ENCODE results near the gene LIN7B. TPM values are rescaled to one million over a fixed set of nuclear protein-coding genes. Genes with fewer than 3 reads are reported as not detected.
"Not testable (repeated sequence)": the region's sequence is repeated elsewhere in the genome, so short reads cannot be mapped to it uniquely, and the experiment has no call there.

LIN7B gene
- total RNA-seq, 1 donor from 2014 or later: 3.6 TPM

DNA sequence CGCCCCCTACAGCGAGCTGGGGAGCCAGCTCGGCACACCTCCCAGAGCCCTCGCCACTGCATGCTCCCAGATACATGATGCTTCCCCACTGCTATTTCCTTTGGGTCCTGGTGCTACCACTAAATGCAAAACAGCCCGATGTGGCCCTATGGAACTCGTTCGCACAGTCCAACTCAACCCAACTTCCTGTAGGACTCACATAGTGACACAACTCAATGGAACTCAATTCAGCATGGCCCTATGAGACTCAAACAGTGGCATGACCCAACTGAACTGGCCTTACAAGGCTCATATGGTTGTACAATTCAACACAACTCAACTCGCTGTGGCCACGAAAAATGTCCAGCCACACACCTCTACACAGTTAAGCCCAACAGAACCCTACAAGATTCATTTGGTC lies 45.1 kb upstream of the LIN7B start:
- Mint-ChIP-seq H3K36me3 (ENCODE audit: low read depth) (no peaks in the 10 kb centered on the region), H3K27ac (no peak overlapping the region), H3K27me3 (peaks cover 56% of the 10 kb centered on the region), H3K9me3 (no peaks in the 10 kb centered on the region), H3K4me1 (peaks cover 14% of the 10 kb centered on the region), H3K4me3 (no peak overlapping the region)
- ATAC-seq (ENCODE audit: low read depth) (no peak), DNase-seq (no peak)
- no peak for TF ChIP-seq CTCF (IDR thresholded peaks at IDR 0.05)
- ChIA-PET CTCF (no interaction called here), POLR2A (no interaction called here)
- intact Hi-C loops (cut with micrococcal nuclease): no loop called here

- intact Hi-C loops (cut with micrococcal nuclease): no loop called here
- no peak overlapping the region for H3K4me3 Mint-ChIP-seq
Measured at GRCh38 chr19:49070416-49070815, 43.8 kb upstream of the LIN7B start.

DNA sequence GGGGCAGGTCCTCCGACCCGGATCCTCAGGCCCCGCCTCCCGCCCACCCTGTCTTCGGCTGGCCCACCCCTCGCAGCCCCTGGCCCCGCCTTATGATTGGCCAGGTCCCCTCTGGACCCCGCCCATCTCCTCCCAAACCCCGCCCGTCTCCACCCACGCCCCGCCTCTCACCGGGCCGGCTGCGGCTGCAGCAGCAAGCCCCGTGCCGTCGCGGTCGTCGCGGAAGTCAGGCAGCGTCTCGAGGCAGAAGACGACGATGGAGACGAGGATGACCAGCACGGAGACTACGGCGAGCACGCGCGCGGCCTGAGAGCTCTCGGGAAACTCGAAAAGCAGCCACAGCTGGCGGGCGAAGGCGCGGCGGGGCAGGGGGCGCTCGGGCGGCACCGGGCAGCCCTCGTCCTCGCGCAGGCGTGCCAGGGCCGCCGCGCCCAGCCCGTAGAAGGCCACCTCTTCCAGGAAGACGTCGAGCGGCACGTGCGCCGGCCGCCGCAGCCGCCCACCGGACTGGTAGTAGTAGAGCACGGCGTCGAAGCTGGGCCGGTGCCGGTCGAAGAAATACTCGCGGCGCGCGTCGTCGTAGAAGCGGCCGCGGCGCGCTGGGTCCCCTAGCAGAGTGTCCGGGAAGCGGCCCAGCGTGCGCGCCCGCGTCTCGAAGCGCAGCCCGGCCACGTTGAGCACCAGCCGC lies 42.2 kb upstream of the LIN7B start:
- CTCF ChIA-PET: no interaction called here
- no peak for DNase-seq
- Mint-ChIP-seq H3K36me3 (ENCODE audit: low read depth) (no peaks in the 10 kb centered on the region), H3K9me3 (no peaks in the 10 kb centered on the region), H3K4me3 (no peak overlapping the region), H3K27me3 (peaks cover 59% of the 10 kb centered on the region), H3K4me1 (peaks cover 19% of the 10 kb centered on the region), H3K27ac (no peak overlapping the region)
- intact Hi-C loops (cut with micrococcal nuclease): no loop called here
- TF ChIP-seq CTCF (IDR thresholded peaks at IDR 0.05): no peak
- POLR2A ChIA-PET: interaction anchor here (0.6 kb wide), 1 partner anchor 128 kb away, joined by 3 read pairs; no protein-coding TSS in a partner anchor
- peak; percentile 28 for ATAC-seq (ENCODE audit: low read depth)

More at GRCh38 chr19:49070416-49070815, 43.8 kb upstream of the LIN7B start:
- H3K27me3 Mint-ChIP-seq: peaks cover 64% of the 10 kb centered on the region
- DNase-seq (no peak), ATAC-seq (ENCODE audit: low read depth) (no peak)
- no peak for TF ChIP-seq CTCF (IDR thresholded peaks at IDR 0.05)
- peaks cover 17% of the 10 kb centered on the region for H3K4me1 Mint-ChIP-seq
- H3K9me3 Mint-ChIP-seq: no peaks in the 10 kb centered on the region
- POLR2A ChIA-PET: no interaction called here
- H3K36me3 Mint-ChIP-seq (ENCODE audit: low read depth): no peaks in the 10 kb centered on the region
- no peak overlapping the region for H3K27ac Mint-ChIP-seq
- CTCF ChIA-PET: interaction anchor here (1.3 to 1.6 kb wide), 2 partner anchors 71 to 128 kb away, joined by 3 to 4 read pairs; no protein-coding TSS in a partner anchor

DNA sequence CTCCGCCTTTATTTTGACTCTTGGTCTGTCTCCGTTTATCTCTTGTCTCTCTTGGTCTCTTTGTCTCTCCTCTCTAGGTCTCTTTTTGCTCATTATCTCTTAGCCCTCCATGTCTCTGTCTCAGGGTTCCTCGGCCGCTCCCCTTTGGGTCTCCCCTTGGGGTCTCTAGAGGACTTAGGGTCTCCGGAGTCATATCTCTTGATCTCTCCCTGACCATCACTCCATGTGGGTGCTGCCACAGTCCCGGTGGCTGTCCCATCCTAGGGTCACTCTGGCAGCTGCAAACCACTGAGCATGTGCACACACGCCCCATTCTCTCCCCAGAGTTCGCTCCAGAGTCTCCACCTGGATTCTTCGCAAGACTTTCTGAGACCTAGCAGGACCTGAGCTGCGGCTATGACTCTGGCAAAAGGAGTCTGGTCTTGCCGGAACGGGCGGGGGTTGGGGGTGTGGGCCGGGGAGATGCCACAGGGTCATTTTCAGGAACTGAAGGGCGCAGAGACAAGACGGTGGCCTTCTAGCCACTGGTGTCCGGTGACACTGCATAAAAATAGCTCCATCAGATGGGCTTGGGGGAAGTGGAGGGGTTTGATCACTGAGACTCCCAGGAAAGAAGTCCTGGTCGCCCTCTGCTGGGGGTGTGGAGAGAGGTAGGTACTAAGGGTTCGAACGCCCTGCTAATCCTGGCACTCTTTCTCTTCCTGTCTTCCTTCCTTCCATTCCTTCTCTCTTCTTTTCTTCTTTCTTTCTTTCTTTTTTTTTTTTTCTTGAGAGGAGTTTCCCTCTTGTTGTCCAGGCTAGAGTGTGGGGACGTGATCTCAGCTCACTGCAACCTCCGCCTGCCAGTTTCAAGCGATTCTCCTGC lies 40.4 kb upstream of the LIN7B start:
- H3K27ac Mint-ChIP-seq: no peak overlapping the region
- DNase-seq: no peak
- intact Hi-C loops (cut with micrococcal nuclease): loop anchor here (2.0 kb wide), 1 partner anchor 75 kb away; no protein-coding TSS in a partner anchor
- H3K36me3 Mint-ChIP-seq (ENCODE audit: low read depth): no peaks in the 10 kb centered on the region
- H3K4me1 Mint-ChIP-seq: peaks cover 19% of the 10 kb centered on the region
- ATAC-seq (ENCODE audit: low read depth): no peak
- TF ChIP-seq CTCF (IDR thresholded peaks at IDR 0.05): no peak
- H3K9me3 Mint-ChIP-seq: no peaks in the 10 kb centered on the region
- peak overlapping the region; percentile 2 for H3K4me3 Mint-ChIP-seq
- POLR2A ChIA-PET: interaction anchor here (0.7 to 0.9 kb wide), 2 partner anchors 59 to 81 kb away, joined by 3 to 4 read pairs; partner anchors contain the start of gene GYS1
- CTCF ChIA-PET: interaction anchor here (2.1 kb wide), 1 partner anchor 286 kb away, joined by 7 read pairs; no protein-coding TSS in a partner anchor
- peaks cover 50% of the 10 kb centered on the region for H3K27me3 Mint-ChIP-seq

DNA sequence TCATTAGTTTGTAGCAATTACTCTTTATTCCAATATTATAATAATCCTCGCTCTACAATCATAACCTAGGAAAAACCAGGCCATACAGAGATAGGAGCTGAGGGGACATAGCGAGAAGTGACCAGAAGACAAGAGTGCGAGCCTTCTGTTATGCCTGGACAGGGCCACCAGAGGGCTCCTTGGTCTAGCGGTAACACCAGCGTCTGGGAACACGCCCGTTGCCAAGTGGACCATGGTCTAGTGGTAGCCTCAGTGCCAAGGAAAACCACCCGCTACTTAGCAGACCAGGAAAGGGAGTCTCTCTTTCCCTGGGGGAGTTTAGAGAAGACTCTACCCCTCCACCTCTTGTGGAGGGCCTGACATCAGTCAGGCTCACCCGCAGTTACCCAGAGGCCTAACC lies 39.3 kb upstream of the LIN7B start:
- POLR2A ChIA-PET; H3K9me3 Mint-ChIP-seq; H3K4me3 Mint-ChIP-seq; DNase-seq; H3K36me3 Mint-ChIP-seq (ENCODE audit: low read depth); H3K27ac Mint-ChIP-seq; ATAC-seq (ENCODE audit: low read depth): not testable (repeated sequence)
- intact Hi-C loops (cut with micrococcal nuclease): loop anchor here (1.0 to 2.0 kb wide), 2 partner anchors 71 to 76 kb away; no protein-coding TSS in a partner anchor
- peaks cover 19% of the 10 kb centered on the region for H3K4me1 Mint-ChIP-seq
- H3K27me3 Mint-ChIP-seq: peaks cover 40% of the 10 kb centered on the region
- CTCF ChIA-PET: interaction anchor here (0.6 kb wide), 1 partner anchor 154 kb away, joined by 3 read pairs; no protein-coding TSS in a partner anchor

Data from activated B cell treated with CpG ODN at 0.5 μM for 24 hours (primary cell).